Neural cell (in vitro differentiated cells): Measurements from ENCODE around the gene PDGFA.

Experiments used
- CTCF ChIP-seq: fragments of 450-650 bp; IDR thresholded peaks from 2 replicates; pipeline ENCODE4 v1.5.1; 2014; ENCODE audit warnings: antibody characterized with exemption, mild to moderate bottlenecking, moderate library complexity; ENCODE audit not compliant: poor library complexity, severe bottlenecking
- EP300 ChIP-seq: fragments of 450-650 bp; conservative IDR thresholded peaks from 2 replicates; pipeline ENCODE4 v1.6.1; 2014; ENCODE audit warnings: antibody characterized with exemption, mild to moderate bottlenecking, moderate library complexity; ENCODE audit not compliant: poor library complexity, severe bottlenecking
- EZH2 ChIP-seq: fragments of 200-600, 300-800 bp; shearing (Covaris generic), sonication (generic); IDR thresholded peaks from 2 replicates; pipeline ENCODE4 v1.6.1; 2014; ENCODE audit warnings: antibody characterized with exemption, low read length, borderline replicate concordance, mild to moderate bottlenecking; ENCODE audit not compliant: insufficient read depth, poor library complexity, severe bottlenecking
- MXI1 ChIP-seq: fragments of 450-650 bp; conservative IDR thresholded peaks from 2 replicates; pipeline ENCODE4 v1.6.1; 2014; ENCODE audit warnings: antibody characterized with exemption, mild to moderate bottlenecking; ENCODE audit not compliant: poor library complexity, severe bottlenecking
- POLR2AphosphoS5 ChIP-seq: IDR thresholded peaks from 2 replicates; pipeline ENCODE4 v1.6.1; 2012
- RAD21 ChIP-seq: fragments of 450-650 bp; conservative IDR thresholded peaks from 2 replicates; pipeline ENCODE4 v1.6.1; 2014; ENCODE audit warnings: antibody characterized with exemption, mild to moderate bottlenecking, moderate library complexity
- REST ChIP-seq: IDR thresholded peaks from 2 replicates; pipeline ENCODE4 v1.6.1; 2012; ENCODE audit warnings: borderline replicate concordance
- SMC3 ChIP-seq: fragments of 450-650 bp; conservative IDR thresholded peaks from 2 replicates; pipeline ENCODE4 v1.6.1; 2014; ENCODE audit warnings: antibody characterized with exemption, mild to moderate bottlenecking, moderate library complexity; ENCODE audit not compliant: poor library complexity
- TAF1 ChIP-seq: IDR thresholded peaks from 2 replicates; pipeline ENCODE4 v1.6.1; 2012; ENCODE audit warnings: low read depth

- TF ChIP-seq CTCF (no peak), EP300 (no peak), EZH2 (no peak), RAD21 (no peak), TAF1 (no peak), SMC3 (no peak), REST (no peak), POLR2AphosphoS5 (no peak), MXI1 (no peak)
Observed at GRCh38 chr7:473211-473734, 46.4 kb downstream of the PDGFA start.
